Progenitor cell of endocrine pancreas (in vitro differentiated cells): ENCODE data around the gene LRRC26. TPM values are rescaled to one million over a fixed set of nuclear protein-coding genes. Genes with fewer than 3 reads are reported as not detected.

ENCODE experiments used
- DNase-seq: peaks from one replicate; pipeline ENCODE4 v3.0.0; 2021; ENCODE audit warnings: low spot score; ENCODE audit not compliant: unreplicated experiment
- H3K27ac Mint-ChIP-seq: 2 replicates; pipeline ENCODE4 v1.8.0; 2021; ENCODE audit warnings: mild to moderate bottlenecking, moderate library complexity, mixed read lengths
- H3K27me3 Mint-ChIP-seq: 2 replicates; pipeline ENCODE4 v1.8.0; 2021; ENCODE audit warnings: mixed read lengths
- H3K36me3 Mint-ChIP-seq: 2 replicates; pipeline ENCODE4 v1.8.0; 2022; ENCODE audit warnings: mixed read lengths; ENCODE audit not compliant: insufficient read depth
- H3K4me1 Mint-ChIP-seq: 2 replicates; pipeline ENCODE4 v1.8.0; 2021; ENCODE audit warnings: low read depth, mixed read lengths
- H3K4me3 Mint-ChIP-seq: 2 replicates; pipeline ENCODE4 v1.8.0; 2021; ENCODE audit warnings: low read depth, mild to moderate bottlenecking, moderate library complexity, mixed read lengths
- H3K9me3 Mint-ChIP-seq: 2 replicates; pipeline ENCODE4 v1.8.0; 2021; ENCODE audit warnings: low read depth, mixed read lengths
- total RNA-seq: library from RNA; stranded (reverse); gene quantifications from 2 replicates; pipeline ENCODE4 v1.2.1, GENCODE V29; 2021
- TF ChIP-seq, protein P1 (sequence below): fragments of 200-600 bp; sonication (generic); IDR thresholded peaks from one replicate; pipeline ENCODE4 v1.5.0; 2021; ENCODE audit warnings: antibody characterized with exemption, mild to moderate bottlenecking; ENCODE audit not compliant: unreplicated experiment

LRRC26 gene
- total RNA-seq, 1 donor from 2014 or later = 0.89 TPM

DNA sequence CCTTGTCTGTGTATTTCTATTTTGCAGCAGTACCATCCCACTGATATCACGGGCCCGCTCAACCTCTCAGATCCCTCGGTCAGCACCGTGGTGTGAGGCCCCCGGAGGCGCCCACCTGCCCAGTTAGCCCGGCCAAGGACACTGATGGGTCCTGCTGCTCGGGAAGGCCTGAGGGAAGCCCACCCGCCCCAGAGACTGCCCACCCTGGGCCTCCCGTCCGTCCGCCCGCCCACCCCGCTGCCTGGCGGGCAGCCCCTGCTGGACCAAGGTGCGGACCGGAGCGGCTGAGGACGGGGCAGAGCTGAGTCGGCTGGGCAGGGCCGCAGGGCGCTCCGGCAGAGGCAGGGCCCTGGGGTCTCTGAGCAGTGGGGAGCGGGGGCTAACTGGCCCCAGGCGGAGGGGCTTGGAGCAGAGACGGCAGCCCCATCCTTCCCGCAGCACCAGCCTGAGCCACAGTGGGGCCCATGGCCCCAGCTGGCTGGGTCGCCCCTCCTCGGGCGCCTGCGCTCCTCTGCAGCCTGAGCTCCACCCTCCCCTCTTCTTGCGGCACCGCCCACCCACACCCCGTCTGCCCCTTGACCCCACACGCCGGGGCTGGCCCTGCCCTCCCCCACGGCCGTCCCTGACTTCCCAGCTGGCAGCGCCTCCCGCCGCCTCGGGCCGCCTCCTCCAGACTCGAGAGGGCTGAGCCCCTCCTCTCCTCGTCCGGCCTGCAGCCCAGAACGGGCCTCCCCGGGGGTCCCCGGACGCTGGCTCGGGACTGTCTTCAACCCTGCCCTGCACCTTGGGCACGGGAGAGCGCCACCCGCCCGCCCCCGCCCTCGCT lies 1.9 kb downstream of the LRRC26 start:
- TF ChIP-seq, protein P1, sequence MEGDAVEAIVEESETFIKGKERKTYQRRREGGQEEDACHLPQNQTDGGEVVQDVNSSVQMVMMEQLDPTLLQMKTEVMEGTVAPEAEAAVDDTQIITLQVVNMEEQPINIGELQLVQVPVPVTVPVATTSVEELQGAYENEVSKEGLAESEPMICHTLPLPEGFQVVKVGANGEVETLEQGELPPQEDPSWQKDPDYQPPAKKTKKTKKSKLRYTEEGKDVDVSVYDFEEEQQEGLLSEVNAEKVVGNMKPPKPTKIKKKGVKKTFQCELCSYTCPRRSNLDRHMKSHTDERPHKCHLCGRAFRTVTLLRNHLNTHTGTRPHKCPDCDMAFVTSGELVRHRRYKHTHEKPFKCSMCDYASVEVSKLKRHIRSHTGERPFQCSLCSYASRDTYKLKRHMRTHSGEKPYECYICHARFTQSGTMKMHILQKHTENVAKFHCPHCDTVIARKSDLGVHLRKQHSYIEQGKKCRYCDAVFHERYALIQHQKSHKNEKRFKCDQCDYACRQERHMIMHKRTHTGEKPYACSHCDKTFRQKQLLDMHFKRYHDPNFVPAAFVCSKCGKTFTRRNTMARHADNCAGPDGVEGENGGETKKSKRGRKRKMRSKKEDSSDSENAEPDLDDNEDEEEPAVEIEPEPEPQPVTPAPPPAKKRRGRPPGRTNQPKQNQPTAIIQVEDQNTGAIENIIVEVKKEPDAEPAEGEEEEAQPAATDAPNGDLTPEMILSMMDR = no peak
- Mint-ChIP-seq H3K27ac (no peak overlapping the region), H3K4me1 (no peaks in the 10 kb centered on the region), H3K4me3 (no peak overlapping the region), H3K36me3 (no peaks in the 10 kb centered on the region), H3K27me3 (peaks cover 39% of the 10 kb centered on the region), H3K9me3 (no peaks in the 10 kb centered on the region)
- DNase-seq = no peak

DNA sequence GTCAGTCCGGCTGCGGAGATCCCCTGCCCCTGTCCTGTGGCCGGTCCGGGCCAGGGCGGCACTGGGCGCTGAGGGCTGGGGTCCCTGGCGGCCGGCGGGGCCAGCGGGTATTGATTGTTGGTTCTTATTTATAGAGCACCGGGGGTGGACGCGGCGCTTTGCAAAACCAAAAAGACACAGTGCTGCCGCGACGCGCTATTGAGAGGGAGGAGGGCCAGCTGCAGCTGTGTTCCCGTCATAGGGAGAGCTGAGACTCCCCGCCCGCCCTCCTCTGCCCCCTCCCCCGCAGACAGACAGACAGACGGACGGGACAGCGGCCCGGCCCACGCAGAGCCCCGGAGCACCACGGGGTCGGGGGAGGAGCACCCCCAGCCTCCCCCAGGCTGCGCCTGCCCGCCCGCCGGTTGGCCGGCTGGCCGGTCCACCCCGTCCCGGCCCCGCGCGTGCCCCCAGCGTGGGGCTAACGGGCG lies 2.5 kb downstream of the LRRC26 start:
- H3K27ac Mint-ChIP-seq = no peak overlapping the region
- no peak overlapping the region for H3K4me3 Mint-ChIP-seq
- no peaks in the 10 kb centered on the region for H3K36me3 Mint-ChIP-seq
- TF ChIP-seq, protein P1 = no peak
- H3K4me1 Mint-ChIP-seq = no peaks in the 10 kb centered on the region
- H3K9me3 Mint-ChIP-seq = no peaks in the 10 kb centered on the region
- peaks cover 43% of the 10 kb centered on the region for H3K27me3 Mint-ChIP-seq
- no peak for DNase-seq

DNA sequence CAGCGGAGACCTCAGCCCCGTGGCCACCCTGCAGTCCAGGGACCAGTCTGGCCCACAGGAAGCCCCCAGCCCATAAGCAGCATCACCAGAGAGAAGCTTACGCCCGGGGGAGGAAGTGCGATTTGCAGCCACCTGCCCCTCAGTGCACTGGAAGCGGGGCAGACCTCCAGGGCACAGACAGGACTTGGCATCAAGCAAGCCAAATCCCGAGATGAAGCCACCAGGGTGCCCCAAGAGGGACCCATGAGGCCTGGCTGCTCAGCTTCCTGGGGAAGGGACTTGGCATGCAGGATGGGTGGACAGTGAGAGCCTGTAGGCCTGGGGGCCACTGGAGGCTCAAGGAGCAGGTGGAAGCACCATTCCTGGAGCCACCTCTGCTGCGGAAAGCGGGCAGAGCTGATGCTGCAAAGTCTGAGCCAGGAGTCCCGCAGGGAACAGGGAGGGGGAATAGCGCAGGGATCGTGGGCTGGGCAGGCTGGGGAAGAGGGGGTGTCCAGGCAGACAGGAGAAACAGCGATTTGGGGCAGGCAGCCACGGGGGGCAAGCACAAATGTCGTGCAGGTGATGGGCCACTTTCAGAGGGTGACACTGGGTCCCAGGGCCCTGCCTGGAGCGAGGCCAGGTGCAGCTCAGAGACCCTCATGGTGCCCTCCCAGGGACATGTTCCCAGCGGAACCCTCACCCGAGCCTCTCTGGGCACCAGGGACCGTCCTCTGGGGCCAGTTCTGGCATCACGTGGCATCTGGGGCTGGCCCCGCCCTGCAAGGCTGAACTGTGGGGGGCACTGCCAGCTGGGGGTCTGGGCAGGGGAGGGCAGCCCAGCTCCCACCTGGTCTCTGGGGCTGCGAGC lies 3.2 kb downstream of the LRRC26 start:
- no peak for DNase-seq
- TF ChIP-seq, protein P1 = no peak
- no peak overlapping the region for H3K27ac Mint-ChIP-seq
- no peaks in the 10 kb centered on the region for H3K36me3 Mint-ChIP-seq
- no peaks in the 10 kb centered on the region for H3K4me1 Mint-ChIP-seq
- H3K4me3 Mint-ChIP-seq = no peak overlapping the region
- H3K27me3 Mint-ChIP-seq = peaks cover 46% of the 10 kb centered on the region
- H3K9me3 Mint-ChIP-seq = no peaks in the 10 kb centered on the region

DNA sequence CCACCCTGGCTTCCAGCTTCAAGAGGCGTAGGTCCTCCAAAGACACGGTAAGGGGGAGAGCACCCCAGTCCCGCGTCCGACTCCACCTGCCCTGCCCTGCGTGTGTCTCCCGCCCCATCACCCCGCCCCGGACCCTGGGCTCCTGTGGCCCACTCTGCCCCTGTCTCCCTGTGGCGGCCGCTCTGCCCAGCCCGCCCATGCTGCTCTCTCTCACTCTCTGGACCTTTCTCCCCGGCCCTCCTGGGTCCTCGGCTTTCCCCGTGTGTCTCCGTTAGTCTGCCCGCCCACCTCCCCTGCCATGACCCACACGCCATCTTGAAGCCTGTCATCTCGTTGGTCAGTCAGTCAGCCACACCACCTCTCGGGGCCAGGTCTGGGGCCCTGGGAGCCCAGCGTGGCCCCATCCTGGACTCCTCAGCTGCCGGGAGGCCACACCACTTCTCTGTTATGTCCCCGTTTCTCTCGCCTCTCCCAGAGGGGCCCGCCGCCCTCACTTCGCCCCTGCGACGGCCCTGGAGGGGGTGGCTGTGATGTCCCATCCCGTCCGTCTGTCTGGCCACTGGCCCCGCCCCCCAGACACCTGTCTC lies 4.5 kb downstream of the LRRC26 start:
- TF ChIP-seq, protein P1 = no peak
- no peaks in the 10 kb centered on the region for H3K4me1 Mint-ChIP-seq
- DNase-seq = no peak

More for the DNA sequence above, 4.5 kb downstream of the LRRC26 start:
- Mint-ChIP-seq H3K4me3 (no peak overlapping the region), H3K36me3 (no peaks in the 10 kb centered on the region), H3K27me3 (peaks cover 42% of the 10 kb centered on the region), H3K27ac (no peak overlapping the region), H3K9me3 (no peaks in the 10 kb centered on the region)
